Osteocyte (in vitro differentiated cells): ENCODE measurements around the gene BRINP3. TPM values are rescaled to one million over a fixed set of nuclear protein-coding genes. Genes with fewer than 3 reads are reported as not detected.

Experiments used
- DNase-seq: peaks from one replicate; pipeline ENCODE4 v3.0.0; 2021; ENCODE audit warnings: mixed read lengths; ENCODE audit not compliant: unreplicated experiment; ENCODE audit errors: extremely low spot score
- H3K27ac Mint-ChIP-seq: one replicate; pipeline ENCODE4 v1.8.0; 2021; ENCODE audit warnings: mild to moderate bottlenecking, mixed read lengths; ENCODE audit not compliant: unreplicated experiment
- H3K27me3 Mint-ChIP-seq: one replicate; pipeline ENCODE4 v1.8.0; 2021; ENCODE audit warnings: mixed read lengths; ENCODE audit not compliant: unreplicated experiment
- H3K36me3 Mint-ChIP-seq: one replicate; pipeline ENCODE4 v1.8.0; 2021; ENCODE audit warnings: mixed read lengths; ENCODE audit not compliant: unreplicated experiment
- H3K4me1 Mint-ChIP-seq: one replicate; pipeline ENCODE4 v1.8.0; 2021; ENCODE audit warnings: mixed read lengths; ENCODE audit not compliant: unreplicated experiment
- H3K4me3 Mint-ChIP-seq: one replicate; pipeline ENCODE4 v1.8.0; 2021; ENCODE audit warnings: mild to moderate bottlenecking, moderate library complexity, mixed read lengths; ENCODE audit not compliant: unreplicated experiment
- H3K9me3 Mint-ChIP-seq: one replicate; pipeline ENCODE4 v1.8.0; 2021; ENCODE audit warnings: mixed read lengths; ENCODE audit not compliant: unreplicated experiment
- total RNA-seq: library from RNA; stranded (reverse); gene quantifications from 2 replicates; pipeline ENCODE4 v1.2.1, GENCODE V29; 2021
- TF ChIP-seq, protein P1 (sequence below): fragments of 200-600 bp; sonication (generic); IDR thresholded peaks from 2 replicates; pipeline ENCODE4 v1.5.0; 2021; ENCODE audit warnings: antibody characterized with exemption, mild to moderate bottlenecking, moderate library complexity

BRINP3 gene
- total RNA-seq, 1 donor from 2014 or later = 0.38 TPM

DNA sequence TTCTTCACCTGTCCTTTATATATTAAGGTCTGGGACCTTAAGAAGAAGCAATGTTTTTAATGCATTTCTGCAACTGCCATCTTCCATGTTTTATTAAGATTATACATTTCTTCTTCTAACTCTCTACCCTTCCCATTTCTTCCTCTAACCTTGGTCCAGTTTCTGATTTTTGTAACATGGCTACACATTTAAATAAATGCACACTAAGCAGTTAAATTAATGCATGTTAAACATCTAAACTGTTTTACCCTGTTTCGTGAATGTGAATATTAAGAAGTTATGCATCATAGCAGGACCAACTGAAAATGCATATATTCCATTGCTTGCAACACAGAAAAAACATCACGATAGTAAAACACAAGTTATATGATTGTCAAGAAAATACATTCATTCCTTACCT lies 3.7 kb downstream of the BRINP3 start:
- no peaks in the 10 kb centered on the region for H3K9me3 Mint-ChIP-seq
- peaks cover 33% of the 10 kb centered on the region for H3K27me3 Mint-ChIP-seq
- H3K27ac Mint-ChIP-seq = no peak overlapping the region
- no peak overlapping the region for H3K4me3 Mint-ChIP-seq
- H3K36me3 Mint-ChIP-seq = no peaks in the 10 kb centered on the region
- peaks cover 29% of the 10 kb centered on the region for H3K4me1 Mint-ChIP-seq
- TF ChIP-seq, protein P1, sequence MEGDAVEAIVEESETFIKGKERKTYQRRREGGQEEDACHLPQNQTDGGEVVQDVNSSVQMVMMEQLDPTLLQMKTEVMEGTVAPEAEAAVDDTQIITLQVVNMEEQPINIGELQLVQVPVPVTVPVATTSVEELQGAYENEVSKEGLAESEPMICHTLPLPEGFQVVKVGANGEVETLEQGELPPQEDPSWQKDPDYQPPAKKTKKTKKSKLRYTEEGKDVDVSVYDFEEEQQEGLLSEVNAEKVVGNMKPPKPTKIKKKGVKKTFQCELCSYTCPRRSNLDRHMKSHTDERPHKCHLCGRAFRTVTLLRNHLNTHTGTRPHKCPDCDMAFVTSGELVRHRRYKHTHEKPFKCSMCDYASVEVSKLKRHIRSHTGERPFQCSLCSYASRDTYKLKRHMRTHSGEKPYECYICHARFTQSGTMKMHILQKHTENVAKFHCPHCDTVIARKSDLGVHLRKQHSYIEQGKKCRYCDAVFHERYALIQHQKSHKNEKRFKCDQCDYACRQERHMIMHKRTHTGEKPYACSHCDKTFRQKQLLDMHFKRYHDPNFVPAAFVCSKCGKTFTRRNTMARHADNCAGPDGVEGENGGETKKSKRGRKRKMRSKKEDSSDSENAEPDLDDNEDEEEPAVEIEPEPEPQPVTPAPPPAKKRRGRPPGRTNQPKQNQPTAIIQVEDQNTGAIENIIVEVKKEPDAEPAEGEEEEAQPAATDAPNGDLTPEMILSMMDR = no peak
- no peak for DNase-seq

GRCh38 chr1:190472494-190472893 lies 5.2 kb downstream of the BRINP3 start:
- no peak overlapping the region for H3K27ac Mint-ChIP-seq
- no peak for DNase-seq
- H3K27me3 Mint-ChIP-seq = peaks cover 31% of the 10 kb centered on the region
- TF ChIP-seq, protein P1 = no peak
- no peak overlapping the region for H3K4me3 Mint-ChIP-seq
- H3K36me3 Mint-ChIP-seq = no peaks in the 10 kb centered on the region
- H3K4me1 Mint-ChIP-seq = peaks cover 18% of the 10 kb centered on the region
- no peaks in the 10 kb centered on the region for H3K9me3 Mint-ChIP-seq

GRCh38 chr1:190472042-190472441 lies 5.6 kb downstream of the BRINP3 start:
- no peaks in the 10 kb centered on the region for H3K9me3 Mint-ChIP-seq
- TF ChIP-seq, protein P1 = no peak
- no peak overlapping the region for H3K4me3 Mint-ChIP-seq
- H3K4me1 Mint-ChIP-seq = peaks cover 14% of the 10 kb centered on the region
- H3K36me3 Mint-ChIP-seq = no peaks in the 10 kb centered on the region
- no peak for DNase-seq
- H3K27me3 Mint-ChIP-seq = peaks cover 27% of the 10 kb centered on the region
- no peak overlapping the region for H3K27ac Mint-ChIP-seq

GRCh38 chr1:190464690-190465089 lies 13.0 kb downstream of the BRINP3 start:
- Mint-ChIP-seq H3K36me3 (no peaks in the 10 kb centered on the region), H3K27me3 (no peaks in the 10 kb centered on the region), H3K27ac (no peak overlapping the region), H3K4me1 (no peaks in the 10 kb centered on the region), H3K9me3 (no peaks in the 10 kb centered on the region), H3K4me3 (no peak overlapping the region)
- TF ChIP-seq, protein P1 = no peak
- DNase-seq = no peak

DNA sequence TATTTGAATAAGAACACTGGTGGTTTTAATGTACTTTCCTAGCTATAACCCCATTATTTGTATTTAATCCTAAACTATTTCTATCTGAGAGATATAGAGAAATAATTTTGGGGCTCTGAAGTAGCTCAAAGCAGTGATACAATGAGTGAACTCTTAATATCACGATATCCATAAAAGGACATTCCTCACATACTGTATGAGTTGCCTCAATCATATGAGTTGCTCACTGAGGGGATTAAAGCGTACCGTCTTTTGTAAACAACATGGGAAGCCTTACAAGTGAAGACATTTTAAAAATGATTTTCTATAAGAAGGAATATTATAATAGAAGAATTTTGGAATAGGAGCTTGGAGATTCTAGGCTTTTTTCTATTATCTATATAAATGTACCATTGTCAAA lies 21.5 kb downstream of the BRINP3 start:
- Mint-ChIP-seq H3K27ac (no peak overlapping the region), H3K36me3 (no peaks in the 10 kb centered on the region), H3K4me1 (no peaks in the 10 kb centered on the region), H3K4me3 (no peak overlapping the region), H3K27me3 (no peaks in the 10 kb centered on the region), H3K9me3 (no peaks in the 10 kb centered on the region)
- no peak for DNase-seq
- TF ChIP-seq, protein P1 = no peak
